Hematopoietic multipotent progenitor cell (in vitro differentiated cells): ENCODE data around the gene NACC1. TPM values are rescaled to one million over a fixed set of nuclear protein-coding genes. Genes with fewer than 3 reads are reported as not detected.

ENCODE experiments used
- DNase-seq, 3 donors: peaks; one replicate each; pipeline ENCODE4 v3.0.0-alpha.2; 2011 to 2015; ENCODE audit warnings: low read depth in 2 of 3, low spot score in 2 of 3
- total RNA-seq: library from RNA; depleted of rRNA; stranded (reverse); fragments of >200 nt; gene quantifications from one replicate; pipeline ENCODE4 v1.2.3, GENCODE V29; 2012

The NACC1 gene
- total RNA-seq, 1 donor: 73.5 TPM

- DNase-seq: no peak
Measured at GRCh38 chr19:13187419-13187818, 69.4 kb downstream of the NACC1 start.

GRCh38 chr19:13189600-13189999 lies 71.5 kb downstream of the NACC1 start:
- DNase-seq: no peak

Other genes with a start within 250 kb of the NACC1 start
- 25.6 TPM for gene DNASE2, start 236.8 kb upstream of the NACC1 start, total RNA-seq
- gene KLF1, start 231.1 kb upstream of the NACC1 start, total RNA-seq: 71.4 TPM
- 87.3 TPM for gene GCDH, start 227.1 kb upstream of the NACC1 start, total RNA-seq
- 0.27 TPM for gene SYCE2, start 199.0 kb upstream of the NACC1 start, total RNA-seq
- 134 TPM for gene FARSA, start 184.6 kb upstream of the NACC1 start, total RNA-seq
- gene CALR, start 179.7 kb upstream of the NACC1 start, total RNA-seq: 1,092 TPM
- gene RAD23A, start 172.4 kb upstream of the NACC1 start, total RNA-seq: 84.3 TPM
- 24.5 TPM for gene GADD45GIP1, start 161.0 kb upstream of the NACC1 start, total RNA-seq
- gene DAND5, start 148.7 kb upstream of the NACC1 start, total RNA-seq: under 0.01 TPM
- gene NFIX, start 122.8 kb upstream of the NACC1 start, total RNA-seq: 23.4 TPM
- 305 TPM for gene LYL1, start 15.4 kb upstream of the NACC1 start, total RNA-seq
- gene TRMT1, start 1.5 kb upstream of the NACC1 start, total RNA-seq: 60.9 TPM
- gene STX10, start 32.1 kb downstream of the NACC1 start, total RNA-seq: 86.2 TPM
- gene IER2, start 32.1 kb downstream of the NACC1 start, total RNA-seq: 382 TPM